GM19467 (cell line): Measurements from ENCODE around the gene DUS4L.
"Not testable (repeated sequence)": the region's sequence is repeated elsewhere in the genome, so short reads cannot be mapped to it uniquely, and the experiment has no call there.

Source experiments
- ATAC-seq: cut with Tn5 transposase; IDR thresholded peaks from one replicate; pipeline ENCODE4 v1.9.1; 2021; ENCODE audit warnings: mild to moderate bottlenecking, moderate library complexity; ENCODE audit not compliant: unreplicated experiment

The DUS4L gene

GRCh38 chr7:107563775-107564552, at the start of gene DUS4L, which contains the start of gene COG5:
Gene DUS4L, plus strand, starts transcription at chr7:107563971. Its CDS starts 3,100 bp downstream, at chr7:107567071.
Gene COG5, minus strand, starts transcription at chr7:107563920. Its CDS starts 24 bp downstream, at chr7:107563896.
- ATAC-seq = peak; percentile 95

GRCh38 chr7:107526672-107527071, 37.1 kb upstream of the DUS4L start:
- no peak for ATAC-seq

- ATAC-seq = no peak
Measured at GRCh38 chr7:107527196-107527595, 36.6 kb upstream of the DUS4L start.

GRCh38 chr7:107528461-107528860, 35.3 kb upstream of the DUS4L start:
- ATAC-seq = no peak

GRCh38 chr7:107530751-107531150, 33.0 kb upstream of the DUS4L start:
- ATAC-seq = no peak

- no peak for ATAC-seq
Measured at GRCh38 chr7:107534139-107534538, 29.6 kb upstream of the DUS4L start.

- not testable (repeated sequence) for ATAC-seq
Measured at GRCh38 chr7:107537228-107537627, 26.5 kb upstream of the DUS4L start.

GRCh38 chr7:107538001-107538400, 25.8 kb upstream of the DUS4L start:
- ATAC-seq = no peak

GRCh38 chr7:107543338-107543993, 20.3 kb upstream of the DUS4L start:
- ATAC-seq = no peak

GRCh38 chr7:107544848-107545591, 18.8 kb upstream of the DUS4L start:
- no peak for ATAC-seq

- no peak for ATAC-seq
Measured at GRCh38 chr7:107551936-107552335, 11.8 kb upstream of the DUS4L start.

GRCh38 chr7:107555893-107556292, 7.9 kb upstream of the DUS4L start:
- ATAC-seq = no peak

- no peak for ATAC-seq
Measured at GRCh38 chr7:107559864-107560263, 3.9 kb upstream of the DUS4L start.

GRCh38 chr7:107560898-107561516, 2.8 kb upstream of the DUS4L start:
- ATAC-seq = no peak

GRCh38 chr7:107563081-107563774, 543 bp upstream of the DUS4L start:
- ATAC-seq = peak; percentile 45

- no peak for ATAC-seq
Measured at GRCh38 chr7:107564553-107565298, 955 bp downstream of the DUS4L start.

- ATAC-seq = no peak
Measured at GRCh38 chr7:107570298-107570697, 6.5 kb downstream of the DUS4L start.

GRCh38 chr7:107573537-107573936, 9.8 kb downstream of the DUS4L start:
- ATAC-seq = no peak

GRCh38 chr7:107579554-107579884, 15.7 kb downstream of the DUS4L start:
- no peak for ATAC-seq
